ENCODE results near the gene B3GAT1.
"Not testable (repeated sequence)": the region's sequence is repeated elsewhere in the genome, so short reads cannot be mapped to it uniquely, and the experiment has no call there.

Gene B3GAT1

GRCh38 chr11:134350381-134350780, 61.7 kb downstream of the B3GAT1 start:
- no peak for DNase-seq

GRCh38 chr11:134349802-134350355, 62.2 kb downstream of the B3GAT1 start:
- no peak for DNase-seq

GRCh38 chr11:134349109-134349801, 62.8 kb downstream of the B3GAT1 start:
- DNase-seq, result no peak

GRCh38 chr11:134347441-134347840, 64.6 kb downstream of the B3GAT1 start:
- DNase-seq, result no peak

- DNase-seq, result no peak
These were observed 65.1 kb downstream of the B3GAT1 start for GRCh38 chr11:134346976-134347350.

GRCh38 chr11:134346101-134346975, 65.7 kb downstream of the B3GAT1 start:
- no peak for DNase-seq

- DNase-seq, result no peak
These were observed 66.8 kb downstream of the B3GAT1 start for GRCh38 chr11:134345237-134345550.

GRCh38 chr11:134344497-134345236, 67.4 kb downstream of the B3GAT1 start:
- DNase-seq, result not testable (repeated sequence)

GRCh38 chr11:134343646-134344045, 68.4 kb downstream of the B3GAT1 start:
- no peak for DNase-seq

GRCh38 chr11:134342572-134343340, 69.3 kb downstream of the B3GAT1 start:
- DNase-seq, result no peak

- DNase-seq, result no peak
These were observed 70.1 kb downstream of the B3GAT1 start for GRCh38 chr11:134341805-134342571.

- peak; percentile 31 for DNase-seq
These were observed 71.6 kb downstream of the B3GAT1 start for GRCh38 chr11:134340354-134340964.

- no peak for DNase-seq
These were observed 72.3 kb downstream of the B3GAT1 start for GRCh38 chr11:134339756-134340155.

GRCh38 chr11:134338654-134339053, 73.4 kb downstream of the B3GAT1 start:
- no peak for DNase-seq

- DNase-seq, result no peak
These were observed 74.0 kb downstream of the B3GAT1 start for GRCh38 chr11:134338068-134338467.

- no peak for DNase-seq
These were observed 75.0 kb downstream of the B3GAT1 start for GRCh38 chr11:134337051-134337450.

- DNase-seq, result no peak
These were observed 77.1 kb downstream of the B3GAT1 start for GRCh38 chr11:134334796-134335571.

- no peak for DNase-seq
These were observed 78.1 kb downstream of the B3GAT1 start for GRCh38 chr11:134333946-134334345.

GRCh38 chr11:134333312-134333711, 78.7 kb downstream of the B3GAT1 start:
- DNase-seq, result no peak

GRCh38 chr11:134332782-134333181, 79.3 kb downstream of the B3GAT1 start:
- no peak for DNase-seq
